ENCODE data around the gene TAPBPL. TPM values are rescaled to one million over a fixed set of nuclear protein-coding genes. Genes with fewer than 3 reads are reported as not detected.
"Not testable (repeated sequence)": the region's sequence is repeated elsewhere in the genome, so short reads cannot be mapped to it uniquely, and the experiment has no call there.

The TAPBPL gene
- total and polyA plus RNA-seq, 9 donors = 7.3 to 10.5 (median 9.2) TPM

- Histone ChIP-seq H3K9me3 (replicated peaks; ENCODE audit: control insufficient read depth, low read depth, low read length) (no peaks in the 10 kb centered on the region), H3K27me3 (ENCODE audit: control insufficient read depth, insufficient read depth, low read length) (no peaks in the 10 kb centered on the region), H3K4me3 (ENCODE audit: low read length) (no peak overlapping the region), H3K4me1 (ENCODE audit: control insufficient read depth, insufficient read depth, low read length) (peaks cover 8% of the 10 kb centered on the region), H3K27ac (ENCODE audit: low read length) (peak overlapping the region; percentile 2), H3K36me3 (ENCODE audit: control insufficient read depth, insufficient read depth, low read length) (peaks cover 83% of the 10 kb centered on the region)
- DNase-seq = no peak
- WGBS (ENCODE audit: insufficient coverage) = 97% methylated on average over 11 of the region's 14 CpGs
Measured at GRCh38 chr12:6462234-6462995, 10.6 kb downstream of the TAPBPL start.

GRCh38 chr12:6463216-6463615 is 11.4 kb downstream of the TAPBPL start:
- H3K4me1 ChIP-seq (ENCODE audit: control insufficient read depth, insufficient read depth, low read length) = peaks cover 8% of the 10 kb centered on the region
- H3K27ac ChIP-seq (ENCODE audit: low read length) = no peak overlapping the region
- WGBS (ENCODE audit: insufficient coverage) = no CpG with 5 or more reads among the region's 7 CpGs

GRCh38 chr12:6463858-6464257 is 12.0 kb downstream of the TAPBPL start:
- H3K36me3 ChIP-seq (ENCODE audit: control insufficient read depth, insufficient read depth, low read length) = peaks cover 74% of the 10 kb centered on the region
- H3K27me3 ChIP-seq (ENCODE audit: control insufficient read depth, insufficient read depth, low read length) = no peaks in the 10 kb centered on the region
- H3K4me3 ChIP-seq (ENCODE audit: low read length) = no peak overlapping the region
- H3K27ac ChIP-seq (ENCODE audit: low read length) = no peak overlapping the region
- no peaks in the 10 kb centered on the region for H3K9me3 ChIP-seq (replicated peaks; ENCODE audit: control insufficient read depth, low read depth, low read length)
- 95% methylated on average over 3 of the region's 6 CpGs for WGBS (ENCODE audit: insufficient coverage)
- no peak for DNase-seq
- peaks cover 10% of the 10 kb centered on the region for H3K4me1 ChIP-seq (ENCODE audit: control insufficient read depth, insufficient read depth, low read length)

More at GRCh38 chr12:6463216-6463615, 11.4 kb downstream of the TAPBPL start:
- Histone ChIP-seq H3K36me3 (ENCODE audit: control insufficient read depth, insufficient read depth, low read length) (peaks cover 81% of the 10 kb centered on the region), H3K27me3 (ENCODE audit: control insufficient read depth, insufficient read depth, low read length) (no peaks in the 10 kb centered on the region), H3K4me3 (ENCODE audit: low read length) (no peak overlapping the region), H3K9me3 (replicated peaks; ENCODE audit: control insufficient read depth, low read depth, low read length) (no peaks in the 10 kb centered on the region)
- no peak for DNase-seq

GRCh38 chr12:6464531-6464930 is 12.7 kb downstream of the TAPBPL start:
- Histone ChIP-seq H3K9me3 (replicated peaks; ENCODE audit: control insufficient read depth, low read depth, low read length) (no peaks in the 10 kb centered on the region), H3K27me3 (ENCODE audit: control insufficient read depth, insufficient read depth, low read length) (no peaks in the 10 kb centered on the region), H3K4me1 (ENCODE audit: control insufficient read depth, insufficient read depth, low read length) (peaks cover 13% of the 10 kb centered on the region), H3K4me3 (ENCODE audit: low read length) (no peak overlapping the region), H3K27ac (ENCODE audit: low read length) (no peak overlapping the region), H3K36me3 (ENCODE audit: control insufficient read depth, insufficient read depth, low read length) (peaks cover 68% of the 10 kb centered on the region)
- DNase-seq = no peak
- 91% methylated on average over 6 of the region's 8 CpGs for WGBS (ENCODE audit: insufficient coverage)

GRCh38 chr12:6465467-6466183 is 13.8 kb downstream of the TAPBPL start:
- Histone ChIP-seq H3K27me3 (ENCODE audit: control insufficient read depth, insufficient read depth, low read length) (no peaks in the 10 kb centered on the region), H3K27ac (ENCODE audit: low read length) (no peak overlapping the region), H3K4me1 (ENCODE audit: control insufficient read depth, insufficient read depth, low read length) (peaks cover 17% of the 10 kb centered on the region), H3K36me3 (ENCODE audit: control insufficient read depth, insufficient read depth, low read length) (peaks cover 59% of the 10 kb centered on the region), H3K4me3 (ENCODE audit: low read length) (no peak overlapping the region), H3K9me3 (replicated peaks; ENCODE audit: control insufficient read depth, low read depth, low read length) (no peaks in the 10 kb centered on the region)
- DNase-seq = peak; percentile 86
- 53% methylated on average over 4 of the region's 6 CpGs for WGBS (ENCODE audit: insufficient coverage)

- Histone ChIP-seq H3K4me1 (ENCODE audit: control insufficient read depth, insufficient read depth, low read length) (peaks cover 16% of the 10 kb centered on the region), H3K27ac (ENCODE audit: low read length) (no peak overlapping the region), H3K36me3 (ENCODE audit: control insufficient read depth, insufficient read depth, low read length) (peaks cover 53% of the 10 kb centered on the region), H3K9me3 (replicated peaks; ENCODE audit: control insufficient read depth, low read depth, low read length) (no peaks in the 10 kb centered on the region), H3K4me3 (ENCODE audit: low read length) (no peak overlapping the region), H3K27me3 (ENCODE audit: control insufficient read depth, insufficient read depth, low read length) (no peaks in the 10 kb centered on the region)
- 88% methylated on average over 1 of the region's 5 CpGs for WGBS (ENCODE audit: insufficient coverage)
- no peak for DNase-seq
Measured at GRCh38 chr12:6466184-6466573, 14.3 kb downstream of the TAPBPL start.

GRCh38 chr12:6466751-6467150 is 14.9 kb downstream of the TAPBPL start:
- Histone ChIP-seq H3K36me3 (ENCODE audit: control insufficient read depth, insufficient read depth, low read length) (peaks cover 48% of the 10 kb centered on the region), H3K4me1 (ENCODE audit: control insufficient read depth, insufficient read depth, low read length) (peaks cover 15% of the 10 kb centered on the region)
- not testable (repeated sequence) for H3K27me3 ChIP-seq (ENCODE audit: control insufficient read depth, insufficient read depth, low read length); H3K9me3 ChIP-seq (replicated peaks; ENCODE audit: control insufficient read depth, low read depth, low read length); H3K4me3 ChIP-seq (ENCODE audit: low read length); H3K27ac ChIP-seq (ENCODE audit: low read length); DNase-seq
- no CpG with 5 or more reads among the region's 4 CpGs for whole genome bisulfite sequencing (ENCODE audit: insufficient coverage)

- not testable (repeated sequence) for H3K27me3 ChIP-seq (ENCODE audit: control insufficient read depth, insufficient read depth, low read length); H3K9me3 ChIP-seq (replicated peaks; ENCODE audit: control insufficient read depth, low read depth, low read length); DNase-seq; H3K27ac ChIP-seq (ENCODE audit: low read length); H3K4me3 ChIP-seq (ENCODE audit: low read length)
- Histone ChIP-seq H3K36me3 (ENCODE audit: control insufficient read depth, insufficient read depth, low read length) (peaks cover 39% of the 10 kb centered on the region), H3K4me1 (ENCODE audit: control insufficient read depth, insufficient read depth, low read length) (peaks cover 15% of the 10 kb centered on the region)
- WGBS (ENCODE audit: insufficient coverage) = 87% methylated on average over 6 of the region's 9 CpGs
Measured at GRCh38 chr12:6467571-6468282, 15.9 kb downstream of the TAPBPL start.

- Histone ChIP-seq H3K36me3 (ENCODE audit: control insufficient read depth, insufficient read depth, low read length) (peaks cover 34% of the 10 kb centered on the region), H3K9me3 (replicated peaks; ENCODE audit: control insufficient read depth, low read depth, low read length) (no peaks in the 10 kb centered on the region), H3K4me1 (ENCODE audit: control insufficient read depth, insufficient read depth, low read length) (peaks cover 15% of the 10 kb centered on the region), H3K27ac (ENCODE audit: low read length) (no peak overlapping the region), H3K4me3 (ENCODE audit: low read length) (no peak overlapping the region), H3K27me3 (ENCODE audit: control insufficient read depth, insufficient read depth, low read length) (peaks cover 3% of the 10 kb centered on the region)
- no peak for DNase-seq
Measured at GRCh38 chr12:6468283-6468575, 16.4 kb downstream of the TAPBPL start.

GRCh38 chr12:6469092-6469491 is 17.2 kb downstream of the TAPBPL start:
- Histone ChIP-seq H3K27ac (ENCODE audit: low read length) (no peak overlapping the region), H3K4me3 (ENCODE audit: low read length) (no peak overlapping the region), H3K4me1 (ENCODE audit: control insufficient read depth, insufficient read depth, low read length) (peaks cover 15% of the 10 kb centered on the region), H3K36me3 (ENCODE audit: control insufficient read depth, insufficient read depth, low read length) (peaks cover 25% of the 10 kb centered on the region), H3K27me3 (ENCODE audit: control insufficient read depth, insufficient read depth, low read length) (peaks cover 3% of the 10 kb centered on the region), H3K9me3 (replicated peaks; ENCODE audit: control insufficient read depth, low read depth, low read length) (no peaks in the 10 kb centered on the region)
- no peak for DNase-seq
- WGBS (ENCODE audit: insufficient coverage) = 78% methylated on average over 1 of the region's 6 CpGs

Measured in muscle of leg (tissue), 11 donors.